Neural progenitor cell (in vitro differentiated cells): ENCODE data around the gene PKHD1. TPM values are rescaled to one million over a fixed set of nuclear protein-coding genes. Genes with fewer than 3 reads are reported as not detected.

Source experiments
- DNase-seq: peaks from one replicate; pipeline ENCODE4 v3.0.0-alpha.2; 2016; ENCODE audit warnings: low spot score
- H2AFZ ChIP-seq: fragments of 200-600 bp; sonication (generic); replicated peaks from 2 replicates; pipeline ENCODE4 v1.6.1; 2016; ENCODE audit warnings: antibody characterized with exemption
- H3F3A ChIP-seq: fragments of 200-600 bp; sonication (generic); 2 replicates; pipeline ENCODE4 v1.6.1; 2016; ENCODE audit warnings: antibody characterized with exemption, low read depth
- H3K27ac ChIP-seq: fragments of 200-600 bp; sonication (generic); 2 replicates; pipeline ENCODE4 v1.5.1; 2016; ENCODE audit warnings: mild to moderate bottlenecking
- H3K27me3 ChIP-seq: fragments of 200-600 bp; sonication (generic); 2 replicates; pipeline ENCODE4 v1.6.1; 2016; ENCODE audit warnings: mild to moderate bottlenecking, moderate library complexity
- H3K36me3 ChIP-seq: fragments of 200-600 bp; sonication (generic); 2 replicates; pipeline ENCODE4 v1.5.1; 2016
- H3K4me1 ChIP-seq: fragments of 200-600 bp; sonication (generic); 2 replicates; pipeline ENCODE4 v1.6.1; 2016; ENCODE audit warnings: mixed run types
- H3K4me2 ChIP-seq: fragments of 200-600 bp; sonication (generic); 2 replicates; pipeline ENCODE4 v1.6.1; 2016
- H3K4me3 ChIP-seq: fragments of 200-600 bp; sonication (generic); 2 replicates; pipeline ENCODE4 v1.5.1; 2016
- H3K79me2 ChIP-seq: fragments of 200-600 bp; sonication (generic); 2 replicates; pipeline ENCODE4 v1.6.1; 2016; ENCODE audit warnings: low read depth
- H3K9ac ChIP-seq: fragments of 200-600 bp; sonication (generic); 2 replicates; pipeline ENCODE4 v1.6.1; 2016
- H3K9me3 ChIP-seq: fragments of 200-600 bp; sonication (generic); 2 replicates; pipeline ENCODE4 v1.5.1; 2016; ENCODE audit warnings: low read depth
- H4K20me1 ChIP-seq: fragments of 200-600 bp; sonication (generic); 2 replicates; pipeline ENCODE4 v1.6.1; 2016; ENCODE audit warnings: low read depth
- H3K27ac Mint-ChIP-seq: 3 replicates; pipeline ENCODE4 v1.8.0; 2021; ENCODE audit warnings: mixed read lengths
- H3K27me3 Mint-ChIP-seq: 2 replicates; pipeline ENCODE4 v1.8.0; 2022; ENCODE audit warnings: low read depth, mild to moderate bottlenecking, inconsistent platforms, moderate library complexity, mixed read lengths; ENCODE audit not compliant: insufficient read depth
- H3K36me3 Mint-ChIP-seq: 3 replicates; pipeline ENCODE4 v1.8.0; 2021; ENCODE audit warnings: mixed read lengths
- H3K4me1 Mint-ChIP-seq: 3 replicates; pipeline ENCODE4 v1.8.0; 2021; ENCODE audit warnings: mixed read lengths
- H3K4me3 Mint-ChIP-seq: 3 replicates; pipeline ENCODE4 v1.8.0; 2021; ENCODE audit warnings: mild to moderate bottlenecking, moderate library complexity, mixed read lengths
- H3K9me3 Mint-ChIP-seq: 3 replicates; pipeline ENCODE4 v1.8.0; 2020; ENCODE audit warnings: mixed read lengths
- EZH2 ChIP-seq: fragments of 200-600 bp; sonication (generic); IDR thresholded peaks from 2 replicates; pipeline ENCODE4 v1.6.1; 2017; ENCODE audit warnings: antibody characterized with exemption, mild to moderate bottlenecking, moderate library complexity
- EZH2phosphoT487 ChIP-seq: fragments of 200-600 bp; sonication (generic); IDR thresholded peaks from 2 replicates; pipeline ENCODE4 v1.6.1; 2017; ENCODE audit warnings: antibody characterized with exemption
- total RNA-seq: library from RNA; depleted of rRNA; stranded (reverse); fragments of >200 nt; gene quantifications from 2 replicates; pipeline ENCODE4 v1.2.3, GENCODE V29; 2015; ENCODE audit warnings: low replicate concordance
- TF ChIP-seq, protein P1 (sequence below): fragments of 200-600 bp; sonication (generic); IDR thresholded peaks from 2 replicates; pipeline ENCODE4 v1.5.1; 2017; ENCODE audit warnings: antibody characterized with exemption, mild to moderate bottlenecking

The PKHD1 gene
- total RNA-seq, 1 donor from 2014 or later: 0.04 TPM

- no peak for DNase-seq
- Mint-ChIP-seq H3K27me3 (peaks cover 3% of the 10 kb centered on the region), H3K9me3 (no peaks in the 10 kb centered on the region), H3K4me1 (peaks cover 3% of the 10 kb centered on the region), H3K4me3 (no peak overlapping the region), H3K36me3 (no peaks in the 10 kb centered on the region), H3K27ac (no peak overlapping the region)
- H3F3A ChIP-seq: no peaks in the 10 kb centered on the region
- H2AFZ ChIP-seq: no peak overlapping the region
- TF ChIP-seq EZH2 (no peak), EZH2phosphoT487 (no peak)
- TF ChIP-seq, protein P1, sequence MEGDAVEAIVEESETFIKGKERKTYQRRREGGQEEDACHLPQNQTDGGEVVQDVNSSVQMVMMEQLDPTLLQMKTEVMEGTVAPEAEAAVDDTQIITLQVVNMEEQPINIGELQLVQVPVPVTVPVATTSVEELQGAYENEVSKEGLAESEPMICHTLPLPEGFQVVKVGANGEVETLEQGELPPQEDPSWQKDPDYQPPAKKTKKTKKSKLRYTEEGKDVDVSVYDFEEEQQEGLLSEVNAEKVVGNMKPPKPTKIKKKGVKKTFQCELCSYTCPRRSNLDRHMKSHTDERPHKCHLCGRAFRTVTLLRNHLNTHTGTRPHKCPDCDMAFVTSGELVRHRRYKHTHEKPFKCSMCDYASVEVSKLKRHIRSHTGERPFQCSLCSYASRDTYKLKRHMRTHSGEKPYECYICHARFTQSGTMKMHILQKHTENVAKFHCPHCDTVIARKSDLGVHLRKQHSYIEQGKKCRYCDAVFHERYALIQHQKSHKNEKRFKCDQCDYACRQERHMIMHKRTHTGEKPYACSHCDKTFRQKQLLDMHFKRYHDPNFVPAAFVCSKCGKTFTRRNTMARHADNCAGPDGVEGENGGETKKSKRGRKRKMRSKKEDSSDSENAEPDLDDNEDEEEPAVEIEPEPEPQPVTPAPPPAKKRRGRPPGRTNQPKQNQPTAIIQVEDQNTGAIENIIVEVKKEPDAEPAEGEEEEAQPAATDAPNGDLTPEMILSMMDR: no peak
- no peaks in the 10 kb centered on the region for H4K20me1 ChIP-seq
- no peak overlapping the region for H3K4me3 ChIP-seq
- H3K4me1 ChIP-seq: no peaks in the 10 kb centered on the region
- H3K36me3 ChIP-seq: no peaks in the 10 kb centered on the region
- H3K9me3 ChIP-seq: no peaks in the 10 kb centered on the region
- H3K27ac ChIP-seq: no peak overlapping the region
- H3K4me2 ChIP-seq: no peak overlapping the region
- no peaks in the 10 kb centered on the region for H3K27me3 ChIP-seq
- H3K9ac ChIP-seq: no peak overlapping the region
- H3K79me2 ChIP-seq: no peaks in the 10 kb centered on the region
Observed at GRCh38 chr6:52045033-52045432, 42.4 kb downstream of the PKHD1 start.

DNA sequence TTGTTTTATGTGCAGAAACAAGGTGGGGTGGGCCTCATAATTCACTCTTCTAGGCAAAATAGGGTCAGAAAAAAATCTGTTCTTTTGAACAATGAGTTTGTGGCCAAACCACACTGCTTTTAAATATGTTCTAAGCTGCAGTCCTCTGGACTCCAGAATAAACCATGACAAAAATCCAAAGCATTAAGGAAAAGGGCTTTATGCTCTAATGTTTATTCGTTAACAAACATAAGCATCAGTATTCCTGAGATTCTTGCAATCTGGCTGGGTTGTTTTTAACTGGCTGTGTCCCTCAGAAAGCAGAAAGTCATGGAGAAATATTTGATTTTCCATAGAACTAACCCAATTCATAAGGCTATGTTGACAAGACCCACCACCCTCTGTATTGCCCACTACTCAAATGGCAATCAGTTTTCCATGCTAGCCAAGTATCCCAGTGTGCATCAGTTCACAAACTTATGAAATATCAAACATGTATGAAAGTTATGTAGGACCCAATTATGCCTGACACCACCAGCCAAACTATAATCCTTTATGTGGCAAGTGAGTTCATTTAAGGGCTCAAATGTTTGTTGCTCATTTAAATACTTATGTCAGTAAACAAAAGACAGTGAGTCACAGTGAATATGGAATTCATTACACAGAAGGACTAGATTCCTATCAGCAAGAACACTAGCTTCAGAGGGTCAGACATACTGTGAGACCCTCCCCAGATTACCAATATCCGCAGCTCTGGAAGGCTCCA is 45.1 kb downstream of the PKHD1 start:
- TF ChIP-seq, protein P1: no peak
- TF ChIP-seq EZH2 (no peak), EZH2phosphoT487 (no peak)
- no peaks in the 10 kb centered on the region for H3K9me3 ChIP-seq
- H3K36me3 ChIP-seq: no peaks in the 10 kb centered on the region
- no peak for DNase-seq
- no peaks in the 10 kb centered on the region for H4K20me1 ChIP-seq
- Mint-ChIP-seq H3K4me3 (no peak overlapping the region), H3K36me3 (no peaks in the 10 kb centered on the region), H3K4me1 (no peaks in the 10 kb centered on the region), H3K27ac (no peak overlapping the region), H3K9me3 (no peaks in the 10 kb centered on the region), H3K27me3 (peaks cover 3% of the 10 kb centered on the region)
- H3F3A ChIP-seq: no peaks in the 10 kb centered on the region
- no peak overlapping the region for H3K9ac ChIP-seq
- H2AFZ ChIP-seq: no peak overlapping the region
- no peaks in the 10 kb centered on the region for H3K4me1 ChIP-seq
- H3K27ac ChIP-seq: no peak overlapping the region
- H3K4me3 ChIP-seq: no peak overlapping the region
- no peaks in the 10 kb centered on the region for H3K27me3 ChIP-seq
- H3K4me2 ChIP-seq: no peak overlapping the region
- H3K79me2 ChIP-seq: no peaks in the 10 kb centered on the region

DNA sequence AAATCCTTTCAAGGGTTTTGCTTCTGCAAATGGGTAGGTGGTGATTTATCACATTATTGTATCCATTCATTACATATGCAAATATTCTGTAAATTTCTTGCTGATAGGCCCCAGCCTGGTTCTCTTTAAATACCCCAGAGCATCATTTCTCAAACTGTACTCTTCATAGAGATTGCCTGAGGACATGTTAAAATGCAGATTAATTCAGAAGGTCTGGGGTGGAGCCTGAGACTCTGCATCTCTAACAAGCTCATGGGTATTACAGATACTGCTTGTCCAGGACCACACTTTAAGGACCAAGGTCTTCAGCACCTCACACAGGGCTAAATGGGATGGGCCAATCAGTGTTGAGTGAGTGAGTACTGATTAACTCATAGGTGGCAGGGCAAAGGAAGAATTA is 46.3 kb downstream of the PKHD1 start:
- Histone ChIP-seq H3K4me1 (no peaks in the 10 kb centered on the region), H3K9me3 (no peaks in the 10 kb centered on the region), H3F3A (no peaks in the 10 kb centered on the region), H3K79me2 (no peaks in the 10 kb centered on the region), H3K4me3 (no peak overlapping the region), H4K20me1 (no peaks in the 10 kb centered on the region), H3K9ac (no peak overlapping the region), H3K4me2 (no peak overlapping the region), H3K27ac (no peak overlapping the region), H3K36me3 (no peaks in the 10 kb centered on the region), H3K27me3 (no peaks in the 10 kb centered on the region), H2AFZ (no peak overlapping the region)
- Mint-ChIP-seq H3K9me3 (no peaks in the 10 kb centered on the region), H3K4me3 (no peak overlapping the region), H3K27ac (no peak overlapping the region), H3K27me3 (peaks cover 3% of the 10 kb centered on the region), H3K36me3 (no peaks in the 10 kb centered on the region), H3K4me1 (no peaks in the 10 kb centered on the region)
- DNase-seq: no peak
- TF ChIP-seq EZH2phosphoT487: no peak
- TF ChIP-seq EZH2: no peak
- TF ChIP-seq, protein P1: no peak
